ENCODE results near the gene CHKB. TPM values are rescaled to one million over a fixed set of nuclear protein-coding genes. Genes with fewer than 3 reads are reported as not detected.

CHKB gene
- total RNA-seq, 2 donors from 2014 or later, result 95.6 to 110 TPM

- DNase-seq, result no peak
- H3K9me3 Mint-ChIP-seq, result no peaks in the 10 kb centered on the region
- H3K27ac Mint-ChIP-seq, result no peak within 1 kb of the TSS
- peak; percentile 52 to 55 for ATAC-seq (replicated peaks in 1 of 2)
- H3K36me3 Mint-ChIP-seq (ENCODE audit: insufficient read depth in 2 of 2), result peaks cover 0 to 5% of the 10 kb centered on the region in 2 donors
- no peaks in the 10 kb centered on the region for H3K4me1 Mint-ChIP-seq (ENCODE audit: low read depth)
- peaks cover 28% of the 10 kb centered on the region for H3K27me3 Mint-ChIP-seq (ENCODE audit: low read depth)
- H3K4me3 Mint-ChIP-seq, result peak within 1 kb of the TSS; percentile 31 to 76
Measured at GRCh38 chr22:50600538-50600937, 17.9 kb upstream of the CHKB start, which contains the start of gene MAPK8IP2. Gene MAPK8IP2, plus strand, starts transcription at chr22:50600793. Its CDS starts 26 bp downstream, at chr22:50600819.

DNA sequence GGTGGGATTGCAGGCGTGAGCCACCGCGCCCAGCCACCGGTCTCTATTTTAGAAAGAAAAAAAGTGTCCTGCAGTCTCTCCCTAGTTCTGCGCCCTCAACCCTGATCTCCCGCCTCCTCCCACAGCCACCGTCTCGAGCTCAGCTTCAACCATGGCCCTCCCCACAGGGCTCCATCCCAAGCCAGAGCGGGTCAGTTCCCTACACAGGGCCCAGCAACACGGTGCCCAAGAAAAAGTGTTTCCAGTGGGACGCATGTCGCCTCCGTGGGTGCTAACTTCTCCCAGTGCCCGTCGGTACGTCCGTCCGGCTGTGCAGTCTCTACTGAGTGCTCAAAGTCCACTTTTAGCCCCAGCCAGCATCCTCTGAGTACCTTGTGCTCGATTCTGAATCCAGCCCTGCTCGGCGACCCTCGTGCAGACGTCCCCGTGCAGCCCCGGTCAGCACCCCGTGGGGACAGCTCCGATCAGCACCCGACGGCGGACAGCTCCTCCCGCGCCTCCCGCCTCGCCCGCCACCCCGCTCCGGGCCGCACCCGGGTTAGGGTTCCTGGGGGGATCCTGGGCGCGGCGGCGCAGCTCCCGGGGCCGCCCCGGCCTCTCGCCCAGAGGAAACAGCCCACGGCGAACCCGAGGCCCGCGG lies 17.3 kb upstream of the CHKB start:
- Mint-ChIP-seq H3K4me3 (peak overlapping the region; percentile 31 to 61), H3K9me3 (no peaks in the 10 kb centered on the region), H3K36me3 (ENCODE audit: insufficient read depth in 2 of 2) (peaks cover 0 to 5% of the 10 kb centered on the region in 2 donors), H3K27ac (no peak overlapping the region), H3K27me3 (ENCODE audit: low read depth) (peaks cover 28% of the 10 kb centered on the region), H3K4me1 (ENCODE audit: low read depth) (no peaks in the 10 kb centered on the region)
- peak; percentile 74 to 76 for ATAC-seq (replicated peaks in 1 of 2)
- DNase-seq, result peak; percentile 68 to 75

GRCh38 chr22:50597097-50597496 lies 14.4 kb upstream of the CHKB start:
- ATAC-seq (replicated peaks in 1 of 2) (no peak), DNase-seq (no peak)
- Mint-ChIP-seq H3K27ac (no peak overlapping the region), H3K4me1 (ENCODE audit: low read depth) (no peaks in the 10 kb centered on the region), H3K36me3 (ENCODE audit: insufficient read depth in 2 of 2) (peaks cover 0 to 5% of the 10 kb centered on the region in 2 donors), H3K9me3 (no peaks in the 10 kb centered on the region), H3K27me3 (ENCODE audit: low read depth) (peaks cover 16% of the 10 kb centered on the region), H3K4me3 (no peak overlapping the region)

- ATAC-seq (replicated peaks in 1 of 2), result no peak
- no peak overlapping the region for H3K27ac Mint-ChIP-seq
- H3K27me3 Mint-ChIP-seq (ENCODE audit: low read depth), result peaks cover 7% of the 10 kb centered on the region
- no peaks in the 10 kb centered on the region for H3K9me3 Mint-ChIP-seq
- H3K4me3 Mint-ChIP-seq, result no peak overlapping the region
- no peak for DNase-seq
- peaks cover 0 to 4% of the 10 kb centered on the region in 2 donors for H3K36me3 Mint-ChIP-seq (ENCODE audit: insufficient read depth in 2 of 2)
- H3K4me1 Mint-ChIP-seq (ENCODE audit: low read depth), result no peaks in the 10 kb centered on the region
Measured at GRCh38 chr22:50595189-50595588, 12.5 kb upstream of the CHKB start.

DNA sequence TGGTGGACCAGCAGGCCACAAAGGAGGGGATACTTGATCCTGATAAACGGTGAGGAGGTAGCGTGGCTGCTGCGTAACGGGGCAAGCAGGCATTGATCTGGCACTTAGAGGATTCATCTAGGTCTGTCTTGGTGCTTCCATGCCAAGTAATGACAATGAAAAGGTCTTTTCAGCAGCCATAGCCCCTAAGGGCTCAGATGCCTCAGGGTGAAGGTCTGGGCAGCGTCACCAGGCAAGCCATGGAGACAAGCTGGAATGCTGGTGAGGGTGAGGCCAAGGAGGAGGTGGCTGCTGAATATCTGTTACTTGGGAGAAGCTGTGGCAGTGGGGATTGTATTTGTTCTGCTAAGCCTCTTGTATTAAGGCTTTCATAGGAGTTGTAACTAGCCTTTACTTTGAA lies 4.8 kb upstream of the CHKB start:
- peaks cover 7% of the 10 kb centered on the region for H3K4me1 Mint-ChIP-seq (ENCODE audit: low read depth)
- DNase-seq, result no peak
- H3K27me3 Mint-ChIP-seq (ENCODE audit: low read depth), result no peaks in the 10 kb centered on the region
- H3K27ac Mint-ChIP-seq, result no peak overlapping the region
- no peak overlapping the region for H3K4me3 Mint-ChIP-seq
- no peak for ATAC-seq (replicated peaks in 1 of 2)
- H3K36me3 Mint-ChIP-seq (ENCODE audit: insufficient read depth in 2 of 2), result no peaks in the 10 kb centered on the region
- H3K9me3 Mint-ChIP-seq, result no peaks in the 10 kb centered on the region

DNA sequence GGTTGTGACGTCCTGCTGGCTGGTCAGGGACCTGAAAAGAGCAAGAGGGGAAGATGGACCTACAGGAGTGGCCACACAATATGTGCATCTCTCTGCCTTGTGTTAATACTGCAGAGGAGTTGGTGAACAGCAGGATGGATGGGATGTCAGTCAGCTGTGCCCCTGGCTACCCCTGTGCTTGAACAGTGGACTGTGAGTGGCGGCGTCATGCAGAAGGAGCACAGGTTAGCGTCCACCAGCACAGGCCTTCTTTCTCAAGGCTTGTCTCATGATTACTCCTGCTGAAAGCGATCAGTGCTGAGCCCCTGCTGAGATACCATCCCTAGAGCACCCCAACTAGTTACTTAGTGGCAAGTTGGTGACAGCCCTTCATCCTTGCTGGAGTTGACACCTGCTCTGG lies 3.8 kb upstream of the CHKB start:
- no peaks in the 10 kb centered on the region for H3K27me3 Mint-ChIP-seq (ENCODE audit: low read depth)
- H3K4me3 Mint-ChIP-seq, result no peak overlapping the region
- H3K27ac Mint-ChIP-seq, result no peak overlapping the region
- no peak for DNase-seq
- peaks cover 13% of the 10 kb centered on the region for H3K4me1 Mint-ChIP-seq (ENCODE audit: low read depth)
- ATAC-seq (replicated peaks in 1 of 2), result no peak
- no peaks in the 10 kb centered on the region for H3K9me3 Mint-ChIP-seq
- no peaks in the 10 kb centered on the region for H3K36me3 Mint-ChIP-seq (ENCODE audit: insufficient read depth in 2 of 2)

- ATAC-seq (replicated peaks in 1 of 2) (no peak), DNase-seq (no peak)
- H3K27ac Mint-ChIP-seq, result no peak overlapping the region
- no peaks in the 10 kb centered on the region for H3K9me3 Mint-ChIP-seq
- H3K4me3 Mint-ChIP-seq, result no peak overlapping the region
- H3K4me1 Mint-ChIP-seq (ENCODE audit: low read depth), result peaks cover 19% of the 10 kb centered on the region
- H3K36me3 Mint-ChIP-seq (ENCODE audit: insufficient read depth in 2 of 2), result no peaks in the 10 kb centered on the region
- H3K27me3 Mint-ChIP-seq (ENCODE audit: low read depth), result no peaks in the 10 kb centered on the region
Measured at GRCh38 chr22:50585781-50586180, 3.1 kb upstream of the CHKB start.

- Mint-ChIP-seq H3K27ac (no peak overlapping the region), H3K4me1 (ENCODE audit: low read depth) (peaks cover 24% of the 10 kb centered on the region), H3K27me3 (ENCODE audit: low read depth) (no peaks in the 10 kb centered on the region), H3K4me3 (peak overlapping the region in 1 of 2 donors; percentile 56), H3K36me3 (ENCODE audit: insufficient read depth in 2 of 2) (peaks cover 0 to under 1% of the 10 kb centered on the region in 2 donors), H3K9me3 (no peaks in the 10 kb centered on the region)
- ATAC-seq (replicated peaks in 1 of 2) (no peak), DNase-seq (no peak)
Measured at GRCh38 chr22:50585238-50585637, 2.6 kb upstream of the CHKB start.

DNA sequence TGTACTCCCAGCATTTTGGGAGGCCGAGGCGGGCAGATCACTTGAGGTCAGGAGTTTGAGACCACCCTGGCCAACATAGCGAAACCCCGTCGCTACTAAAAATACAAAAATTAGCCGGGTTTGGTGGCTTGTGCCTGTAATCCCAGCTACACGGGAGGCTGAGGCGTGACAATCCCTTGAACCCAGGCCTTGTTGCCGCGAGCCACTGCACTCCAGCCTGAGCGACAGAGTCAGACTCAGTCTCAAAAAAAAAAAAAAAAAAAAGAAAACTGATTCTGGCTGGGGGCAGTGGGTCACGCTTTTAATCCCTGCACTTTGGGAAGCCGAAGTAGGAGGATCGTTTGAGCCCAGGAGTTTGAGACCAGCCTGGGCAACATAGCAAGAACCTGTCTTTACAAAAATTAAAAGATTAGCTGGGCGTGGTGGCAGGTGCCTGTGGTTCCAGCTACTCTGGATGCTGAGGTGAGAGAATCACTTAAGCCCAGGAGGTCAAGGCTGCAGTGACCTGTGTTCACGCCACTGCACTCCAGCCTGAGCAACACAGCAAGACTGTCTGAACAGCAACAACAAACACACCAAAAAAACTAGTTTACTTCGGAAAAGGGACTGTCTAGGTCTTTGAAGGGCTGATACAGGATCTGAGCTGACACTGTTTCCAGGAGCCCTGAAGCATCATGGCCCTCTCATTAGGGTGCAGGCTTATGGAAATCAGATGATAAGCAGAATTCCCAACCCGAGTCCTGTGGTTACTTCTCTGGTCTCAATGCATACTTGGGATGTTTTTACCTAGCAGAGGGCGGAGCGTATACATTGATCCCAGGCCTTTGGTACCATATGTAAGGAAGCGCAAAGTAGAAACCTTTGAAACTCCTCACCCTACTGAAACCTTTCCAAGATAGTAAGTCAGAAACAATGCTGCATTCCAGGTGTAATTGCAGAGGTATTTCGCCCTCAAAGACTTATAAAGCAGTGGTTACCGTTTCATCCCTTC lies 1.8 kb upstream of the CHKB start:
- H3K27ac Mint-ChIP-seq, result no peak overlapping the region
- no peaks in the 10 kb centered on the region for H3K9me3 Mint-ChIP-seq
- peaks cover 33% of the 10 kb centered on the region for H3K4me1 Mint-ChIP-seq (ENCODE audit: low read depth)
- H3K27me3 Mint-ChIP-seq (ENCODE audit: low read depth), result no peaks in the 10 kb centered on the region
- DNase-seq, result no peak
- H3K4me3 Mint-ChIP-seq, result peak overlapping the region; percentile 91 to 98
- ATAC-seq (replicated peaks in 1 of 2), result no peak
- H3K36me3 Mint-ChIP-seq (ENCODE audit: insufficient read depth in 2 of 2), result peaks cover 4 to 7% of the 10 kb centered on the region in 2 donors

DNA sequence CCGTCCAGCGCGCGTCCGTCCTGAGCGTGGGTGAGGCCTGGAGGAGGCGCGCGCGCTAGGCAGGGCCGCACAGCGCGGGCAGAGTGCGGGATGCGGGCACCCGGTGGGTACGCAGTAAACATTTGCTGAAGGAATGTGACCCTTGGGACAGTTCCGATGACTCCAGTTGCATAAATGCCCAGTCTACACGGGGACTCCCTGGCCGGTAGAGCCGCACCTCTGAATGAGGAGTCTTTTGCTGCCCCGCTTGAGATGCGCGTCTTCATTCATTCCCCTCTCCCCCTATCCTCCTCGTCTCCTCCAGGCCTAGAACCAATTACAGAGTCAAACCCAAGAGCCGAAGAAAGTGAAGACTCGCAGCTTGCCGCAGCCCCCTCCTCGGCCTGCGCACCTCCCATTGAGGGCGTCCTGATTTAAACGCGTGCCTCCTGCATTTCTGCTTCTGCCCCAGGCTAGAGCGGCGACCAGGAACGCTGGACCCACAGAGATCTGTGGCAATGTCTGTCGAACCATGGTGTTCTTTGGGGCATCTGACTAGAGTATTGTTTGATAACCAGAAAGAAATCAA lies 729 bp upstream of the CHKB start:
- DNase-seq, result no peak
- Mint-ChIP-seq H3K36me3 (ENCODE audit: insufficient read depth in 2 of 2) (peaks cover 5 to 8% of the 10 kb centered on the region in 2 donors), H3K27me3 (ENCODE audit: low read depth) (no peaks in the 10 kb centered on the region), H3K4me3 (peak overlapping the region; percentile 91 to 98), H3K9me3 (no peaks in the 10 kb centered on the region), H3K27ac (peak overlapping the region; percentile 69), H3K4me1 (ENCODE audit: low read depth) (peaks cover 34% of the 10 kb centered on the region)
- ATAC-seq (replicated peaks in 1 of 2), result peak; percentile 17 to 23

- H3K27ac Mint-ChIP-seq, result peak overlapping the region; percentile 76
- peak; percentile 1 to 3 for ATAC-seq (replicated peaks in 1 of 2)
- peaks cover 34% of the 10 kb centered on the region for H3K4me1 Mint-ChIP-seq (ENCODE audit: low read depth)
- no peaks in the 10 kb centered on the region for H3K9me3 Mint-ChIP-seq
- peak; percentile 51 to 55 for DNase-seq
- H3K4me3 Mint-ChIP-seq, result peak overlapping the region; percentile 91 to 98
- H3K36me3 Mint-ChIP-seq (ENCODE audit: insufficient read depth in 2 of 2), result peaks cover 5 to 10% of the 10 kb centered on the region in 2 donors
- H3K27me3 Mint-ChIP-seq (ENCODE audit: low read depth), result no peaks in the 10 kb centered on the region
Measured at GRCh38 chr22:50581950-50582492, 628 bp downstream of the CHKB start.

- H3K27ac Mint-ChIP-seq, result peak overlapping the region; percentile 76
- ATAC-seq (replicated peaks in 1 of 2), result no peak
Measured at GRCh38 chr22:50581031-50581949, 1.4 kb downstream of the CHKB start.

More at GRCh38 chr22:50581031-50581949, 1.4 kb downstream of the CHKB start:
- Mint-ChIP-seq H3K36me3 (ENCODE audit: insufficient read depth in 2 of 2) (peaks cover 5 to 10% of the 10 kb centered on the region in 2 donors), H3K27me3 (ENCODE audit: low read depth) (no peaks in the 10 kb centered on the region), H3K4me3 (peak overlapping the region; percentile 91 to 98), H3K4me1 (ENCODE audit: low read depth) (peaks cover 34% of the 10 kb centered on the region), H3K9me3 (no peaks in the 10 kb centered on the region)
- no peak for DNase-seq
